SK-N-SH (cell line): ENCODE data around the gene SLC17A9. TPM values are rescaled to one million over a fixed set of nuclear protein-coding genes. Genes with fewer than 3 reads are reported as not detected.

Source experiments
- CTCF ChIA-PET: fragments of 300-600, 350-600 bp; formaldehyde crosslinking; extraction: SDS; loops from one replicate; lab custom pipeline; 2021; lab: Yijun Ruan, JAX
- POLR2A ChIA-PET: fragments of 350-600 bp; sonication (Branson Sonifier 250); formaldehyde crosslinking; extraction: SDS; loops from one replicate; lab custom pipeline; 2020; ENCODE audit warnings: antibody characterized with exemption, inconsistent platforms; lab: Yijun Ruan, JAX
- DNase-seq: peaks from one replicate; pipeline ENCODE4 v3.0.0; 2012
- H2AFZ ChIP-seq: fragments of 200-600 bp; sonication (generic); 2 replicates; pipeline ENCODE4 v1.8.1; 2016; ENCODE audit warnings: antibody characterized with exemption, mild to moderate bottlenecking, low read depth
- H3F3A ChIP-seq: fragments of 200-600 bp; sonication (generic); replicated peaks from 2 replicates; pipeline ENCODE3; 2016; ENCODE audit warnings: antibody characterized with exemption, mild to moderate bottlenecking; ENCODE audit not compliant: insufficient read depth
- H3K27ac ChIP-seq, 2 experiments: fragments of 200-500 bp in 1 of 2; fragments of 200-600 bp in 1 of 2; sonication (Bioruptor generic) in 1 of 2; sonication (generic), shearing (Covaris generic) in 1 of 2; 2 replicates each; pipeline versions ENCODE4 v1.5.1 to v1.6.1; 2014 to 2016; ENCODE audit warnings: low read depth in 2 of 2, inconsistent platforms in 1 of 2, low read length in 1 of 2, mild to moderate bottlenecking in 1 of 2, mixed read lengths in 1 of 2
- H3K27me3 ChIP-seq: fragments of 200-600 bp; sonication (generic), shearing (Covaris generic); 2 replicates; pipeline ENCODE4 v1.6.1; 2016; ENCODE audit warnings: mixed run types; ENCODE audit not compliant: insufficient read depth
- H3K36me3 ChIP-seq, 2 experiments: fragments of 200-500 bp in 1 of 2; fragments of 200-600 bp in 1 of 2; sonication (Bioruptor generic) in 1 of 2; sonication (generic) in 1 of 2; replicated peaks in 1 of 2; 2 replicates each; pipeline versions ENCODE3 to v1.5.1; 2014 to 2016; ENCODE audit warnings: low read length in 1 of 2, mild to moderate bottlenecking in 1 of 2; ENCODE audit not compliant: insufficient read depth in 2 of 2, control insufficient read depth in 1 of 2
- H3K4me1 ChIP-seq, 2 experiments: fragments of 200-500 bp in 1 of 2; fragments of 200-600 bp in 1 of 2; sonication (Bioruptor generic) in 1 of 2; sonication (generic), shearing (Covaris generic) in 1 of 2; 2 replicates each; pipeline versions ENCODE4 v1.5.1 to v1.6.1; 2014 to 2016; ENCODE audit warnings: low read depth in 1 of 2, low read length in 1 of 2, mixed run types in 1 of 2; ENCODE audit not compliant: insufficient read depth in 2 of 2, control insufficient read depth in 1 of 2
- H3K4me2 ChIP-seq: fragments of 200-600 bp; sonication (generic), shearing (Covaris generic); 2 replicates; pipeline ENCODE4 v1.6.1; 2017; ENCODE audit warnings: mixed run types
- H3K4me3 ChIP-seq, 2 experiments: fragments of 200-500 bp in 1 of 2; fragments of 200-600 bp in 1 of 2; sonication (Bioruptor generic) in 1 of 2; sonication (generic), shearing (Covaris generic) in 1 of 2; 2 replicates each; pipeline versions ENCODE4 v1.5.1 to v1.8.1; 2014 to 2016; ENCODE audit warnings: low read depth in 2 of 2, inconsistent platforms in 1 of 2, low read length in 1 of 2, mild to moderate bottlenecking in 1 of 2, mixed read lengths in 1 of 2, moderate library complexity in 1 of 2
- H3K79me2 ChIP-seq: fragments of 200-600 bp; sonication (generic); 2 replicates; pipeline ENCODE4 v1.8.1; 2017; ENCODE audit warnings: mild to moderate bottlenecking; ENCODE audit not compliant: insufficient read depth
- H3K9ac ChIP-seq: fragments of 200-600 bp; sonication (generic); 2 replicates; pipeline ENCODE4 v1.6.1; 2017; ENCODE audit warnings: mixed run types
- H3K9me2 ChIP-seq: fragments of 200-600 bp; sonication (generic); 2 replicates; pipeline ENCODE4 v1.6.1; 2017; ENCODE audit warnings: mixed run types
- H3K9me3 ChIP-seq: fragments of 200-600 bp; sonication (generic); 2 replicates; pipeline ENCODE4 v1.6.1; 2017; ENCODE audit warnings: mixed run types, mild to moderate bottlenecking, moderate library complexity
- H4K20me1 ChIP-seq: fragments of 200-600 bp; sonication (generic); 2 replicates; pipeline ENCODE4 v1.6.1; 2017; ENCODE audit warnings: mild to moderate bottlenecking, mixed run types; ENCODE audit not compliant: insufficient read depth
- ELF1 ChIP-seq: IDR thresholded peaks from 2 replicates; pipeline ENCODE4 v1.4.0; 2012
- EP300 ChIP-seq, 2 experiments: IDR thresholded peaks; 2 replicates each; pipeline versions ENCODE4 v1.4.0 to v1.6.1; 2012; ENCODE audit warnings: borderline replicate concordance in 1 of 2, low read depth in 1 of 2, low read length in 1 of 2
- GATA2 ChIP-seq: sonication (generic); formaldehyde crosslinking; IDR thresholded peaks from 2 replicates; pipeline ENCODE4 v1.5.0; 2020; ENCODE audit warnings: mild to moderate bottlenecking, missing genetic modification reagents
- IRF3 ChIP-seq: fragments of 150-350 bp; IDR thresholded peaks from 2 replicates; pipeline ENCODE4 v1.6.1; 2016; ENCODE audit warnings: mild to moderate bottlenecking, low read depth, low read length
- JUND ChIP-seq: IDR thresholded peaks from 2 replicates; pipeline ENCODE4 v1.4.0; 2012
- RAD21 ChIP-seq: IDR thresholded peaks from 2 replicates; pipeline ENCODE4 v1.6.1; 2012; ENCODE audit warnings: mild to moderate bottlenecking, low read length
- RCOR1 ChIP-seq: fragments of 150-350 bp; IDR thresholded peaks from 2 replicates; pipeline ENCODE4 v1.6.1; 2017; ENCODE audit warnings: antibody characterized with exemption, low read length
- RXRA ChIP-seq: IDR thresholded peaks from 2 replicates; pipeline ENCODE4 v1.4.0; 2012; ENCODE audit warnings: low read depth, mild to moderate bottlenecking, borderline replicate concordance
- TEAD4 ChIP-seq: IDR thresholded peaks from 2 replicates; pipeline ENCODE4 v1.4.0; 2012; ENCODE audit warnings: mild to moderate bottlenecking, borderline replicate concordance; ENCODE audit not compliant: insufficient read depth
- USF2 ChIP-seq: fragments of 150-350 bp; IDR thresholded peaks from 2 replicates; pipeline ENCODE4 v1.6.1; 2017; ENCODE audit warnings: antibody characterized with exemption, low read length, low read depth, borderline replicate concordance
- WGBS: methylation state at CpG from one replicate; pipeline ENCODE4 v1.1.6; 2017; ENCODE audit warnings: low lambda C conversion rate; 5-methylcytosine and 5-hydroxymethylcytosine counted together
- polyA plus RNA-seq, 3 experiments: library from polyadenylated mRNA; depleted of rRNA; stranded (reverse); fragments of >200 nt; gene quantifications; 2 replicates each; pipeline ENCODE4 v1.2.3, GENCODE V29; 2012
- TF ChIP-seq, protein P1 (sequence below): fragments of 200-600 bp; sonication (generic); IDR thresholded peaks from 2 replicates; pipeline ENCODE4 v1.6.1; 2017; ENCODE audit warnings: antibody characterized with exemption, mild to moderate bottlenecking, moderate library complexity

The SLC17A9 gene
- polyA plus RNA-seq, 1 of the 3 experiments (the other 2 are of a cell fraction) = not detected

GRCh38 chr20:62943396-62943795 lies 9.1 kb upstream of the SLC17A9 start:
- peaks cover 3% of the 10 kb centered on the region for H3F3A ChIP-seq
- DNase-seq = no peak
- no peak overlapping the region for H3K27ac ChIP-seq
- H3K4me3 ChIP-seq = no peak overlapping the region
- no peaks in the 10 kb centered on the region for H3K27me3 ChIP-seq
- ChIA-PET CTCF (interaction anchor here (1.2 to 1.6 kb wide), 3 partner anchors 35 to 66 kb away, joined by 3 to 4 read pairs (median 3); no protein-coding TSS in a partner anchor), POLR2A (interaction anchor here (0.8 kb wide), 1 partner anchor 1436 kb away, joined by 3 read pairs; no protein-coding TSS in a partner anchor)
- peaks cover 0 to 26% of the 10 kb centered on the region in 2 experiments; a peak in 3 of 4 replicates for H3K4me1 ChIP-seq
- no peak for TF ChIP-seq EP300 (IDR thresholded peaks at IDR 0.05; ENCODE audit: borderline replicate concordance in 1 of 2, low read depth in 1 of 2, low read length in 1 of 2)
- no peak for TF ChIP-seq RAD21
- TF ChIP-seq RXRA = no peak
- no peak for TF ChIP-seq ELF1
- TF ChIP-seq JUND = no peak
- H3K9ac ChIP-seq = no peak overlapping the region
- peaks cover 34% of the 10 kb centered on the region for H4K20me1 ChIP-seq
- no peaks in the 10 kb centered on the region for H3K9me2 ChIP-seq
- peaks cover 56 to 59% of the 10 kb centered on the region in 2 experiments for H3K36me3 ChIP-seq
- H3K9me3 ChIP-seq = no peaks in the 10 kb centered on the region
- 100% methylated on average over 11 of the region's 14 CpGs for WGBS
- H2AFZ ChIP-seq = no peak overlapping the region
- H3K4me2 ChIP-seq = no peak overlapping the region
- peaks cover 59% of the 10 kb centered on the region for H3K79me2 ChIP-seq

GRCh38 chr20:62944184-62944583 lies 8.3 kb upstream of the SLC17A9 start:
- H3K27me3 ChIP-seq = no peaks in the 10 kb centered on the region
- no peaks in the 10 kb centered on the region for H3K9me2 ChIP-seq
- H3F3A ChIP-seq = no peaks in the 10 kb centered on the region
- H4K20me1 ChIP-seq = peaks cover 28% of the 10 kb centered on the region
- H3K4me2 ChIP-seq = no peak overlapping the region
- H3K79me2 ChIP-seq = peaks cover 51% of the 10 kb centered on the region
- DNase-seq = no peak
- no peak overlapping the region for H3K9ac ChIP-seq
- H3K36me3 ChIP-seq = peaks cover 61 to 65% of the 10 kb centered on the region in 2 experiments
- POLR2A ChIA-PET = interaction anchor here (0.8 kb wide), 1 partner anchor 1437 kb away, joined by 3 read pairs; no protein-coding TSS in a partner anchor
- 91% methylated on average over 7 of the region's 8 CpGs for WGBS
- H2AFZ ChIP-seq = no peak overlapping the region
- peaks cover 0 to 22% of the 10 kb centered on the region in 2 experiments; a peak in 3 of 4 replicates for H3K4me1 ChIP-seq
- TF ChIP-seq RCOR1 = no peak
- TF ChIP-seq GATA2 (CRISPR knock-in tag) = no peak
- TF ChIP-seq ELF1 = no peak
- no peak for TF ChIP-seq IRF3
- TF ChIP-seq RAD21 = no peak
- no peak for TF ChIP-seq TEAD4
- TF ChIP-seq, protein P1, sequence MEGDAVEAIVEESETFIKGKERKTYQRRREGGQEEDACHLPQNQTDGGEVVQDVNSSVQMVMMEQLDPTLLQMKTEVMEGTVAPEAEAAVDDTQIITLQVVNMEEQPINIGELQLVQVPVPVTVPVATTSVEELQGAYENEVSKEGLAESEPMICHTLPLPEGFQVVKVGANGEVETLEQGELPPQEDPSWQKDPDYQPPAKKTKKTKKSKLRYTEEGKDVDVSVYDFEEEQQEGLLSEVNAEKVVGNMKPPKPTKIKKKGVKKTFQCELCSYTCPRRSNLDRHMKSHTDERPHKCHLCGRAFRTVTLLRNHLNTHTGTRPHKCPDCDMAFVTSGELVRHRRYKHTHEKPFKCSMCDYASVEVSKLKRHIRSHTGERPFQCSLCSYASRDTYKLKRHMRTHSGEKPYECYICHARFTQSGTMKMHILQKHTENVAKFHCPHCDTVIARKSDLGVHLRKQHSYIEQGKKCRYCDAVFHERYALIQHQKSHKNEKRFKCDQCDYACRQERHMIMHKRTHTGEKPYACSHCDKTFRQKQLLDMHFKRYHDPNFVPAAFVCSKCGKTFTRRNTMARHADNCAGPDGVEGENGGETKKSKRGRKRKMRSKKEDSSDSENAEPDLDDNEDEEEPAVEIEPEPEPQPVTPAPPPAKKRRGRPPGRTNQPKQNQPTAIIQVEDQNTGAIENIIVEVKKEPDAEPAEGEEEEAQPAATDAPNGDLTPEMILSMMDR = no peak
- TF ChIP-seq USF2 = no peak
- H3K9me3 ChIP-seq = no peaks in the 10 kb centered on the region
- H3K4me3 ChIP-seq = no peak overlapping the region
- H3K27ac ChIP-seq = no peak overlapping the region
- CTCF ChIA-PET = interaction anchor here (0.9 to 1.6 kb wide), 6 partner anchors 9 to 65 kb away, joined by 3 to 4 read pairs (median 4); no protein-coding TSS in a partner anchor
